Left colon (tissue), 2 donors: Measurements from ENCODE around the gene PRRC2C. TPM values are rescaled to one million over a fixed set of nuclear protein-coding genes. Genes with fewer than 3 reads are reported as not detected.
"Not testable (repeated sequence)": the region's sequence is repeated elsewhere in the genome, so short reads cannot be mapped to it uniquely, and the experiment has no call there.

ENCODE experiments used
- ATAC-seq: fragments of 200-7000 bp; cut with Tn5 transposase; one replicate; pipeline ENCODE4 v1.9.1; 2020; ENCODE audit warnings: mild to moderate bottlenecking, moderate library complexity
- DNase-seq, 2 donors: peaks; one replicate each; pipeline ENCODE4 v3.0.0-alpha.2; 2020
- intact Hi-C, 2 donors: fragments of 100-400 bp; cut with DNase I in 1 of 2; cut with micrococcal nuclease in 1 of 2; formaldehyde crosslinking; loops; one replicate each; pipeline versions ENCODE4 v1.11.2 to v1.14.0; 2022; cut with DNase I, micrococcal nuclease
- total RNA-seq, 2 donors: library from RNA; stranded (reverse); fragmentation: NEBNext Ultra II Directional; extraction: Animal tissue kit (Norgen Biotek cat#: 25700); gene quantifications; one replicate each; pipeline ENCODE4 v1.2.1, GENCODE V29; 2021
- donor health status: DM: no; HTN: no; CAD: no.
- donor health status: DM: yes; HTN: yes; CAD: no.

PRRC2C gene
- total RNA-seq, 2 donors from 2014 or later = 122 to 144 TPM

GRCh38 chr1:171488190-171488929 lies 3.0 kb downstream of the PRRC2C start:
- intact Hi-C loops = no loop called here
- no peak for ATAC-seq
- DNase-seq = no peak

GRCh38 chr1:171494076-171494475 lies 8.7 kb downstream of the PRRC2C start:
- ATAC-seq (no peak), DNase-seq (no peak)
- intact Hi-C loops = loop anchor here in 1 of 2 donors (10.0 kb wide), 1 partner anchor 61 kb away; no protein-coding TSS in a partner anchor

- ATAC-seq (no peak), DNase-seq (no peak)
- intact Hi-C loops = loop anchor here in 1 of 2 donors (10.0 kb wide), 1 partner anchor 59 kb away; no protein-coding TSS in a partner anchor
Measured at GRCh38 chr1:171495444-171495843, 10.1 kb downstream of the PRRC2C start.

- intact Hi-C loops = no loop called here
- no peak for ATAC-seq
- no peak for DNase-seq
Measured at GRCh38 chr1:171500304-171500703, 15.0 kb downstream of the PRRC2C start.

GRCh38 chr1:171500803-171501202 lies 15.5 kb downstream of the PRRC2C start:
- intact Hi-C loops = no loop called here
- ATAC-seq (no peak), DNase-seq (no peak)

GRCh38 chr1:171501305-171502024 lies 16.1 kb downstream of the PRRC2C start:
- intact Hi-C loops = no loop called here
- ATAC-seq (no peak), DNase-seq (no peak)

- ATAC-seq (no peak), DNase-seq (no peak)
- intact Hi-C loops = no loop called here
Measured at GRCh38 chr1:171506525-171507304, 21.4 kb downstream of the PRRC2C start.

GRCh38 chr1:171507435-171507834 lies 22.1 kb downstream of the PRRC2C start:
- intact Hi-C loops = no loop called here
- DNase-seq = no peak
- no peak for ATAC-seq

GRCh38 chr1:171509191-171509590 lies 23.9 kb downstream of the PRRC2C start:
- intact Hi-C loops = no loop called here
- no peak for DNase-seq
- no peak for ATAC-seq

GRCh38 chr1:171513743-171514142 lies 28.4 kb downstream of the PRRC2C start:
- DNase-seq = no peak
- intact Hi-C loops = no loop called here
- ATAC-seq = no peak

GRCh38 chr1:171515299-171515698 lies 30.0 kb downstream of the PRRC2C start:
- DNase-seq (no peak), ATAC-seq (no peak)
- intact Hi-C loops = no loop called here

- no peak for DNase-seq
- no peak for ATAC-seq
- intact Hi-C loops = no loop called here
Measured at GRCh38 chr1:171515741-171516140, 30.4 kb downstream of the PRRC2C start.

- intact Hi-C loops = no loop called here
- DNase-seq = no peak
Measured at GRCh38 chr1:171521567-171521966, 36.2 kb downstream of the PRRC2C start.

GRCh38 chr1:171530676-171531075 lies 45.3 kb downstream of the PRRC2C start:
- intact Hi-C loops = loop anchor here in 1 of 2 donors (10.0 kb wide), 1 partner anchor 54 kb away; no protein-coding TSS in a partner anchor
- no peak for ATAC-seq
- DNase-seq = no peak

More at GRCh38 chr1:171521567-171521966, 36.2 kb downstream of the PRRC2C start:
- ATAC-seq = no peak

- ATAC-seq (no peak), DNase-seq (no peak)
- intact Hi-C loops = loop anchor here in 1 of 2 donors (10.0 kb wide), 1 partner anchor 52 kb away; no protein-coding TSS in a partner anchor
Measured at GRCh38 chr1:171532520-171532919, 47.2 kb downstream of the PRRC2C start.

- DNase-seq = no peak
- no peak for ATAC-seq
- intact Hi-C loops = no loop called here
Measured at GRCh38 chr1:171545523-171545922, 60.2 kb downstream of the PRRC2C start.

- ATAC-seq (no peak), DNase-seq (no peak)
- intact Hi-C loops = loop anchor here in 1 of 2 donors (10.0 kb wide), 1 partner anchor 55 kb away; no protein-coding TSS in a partner anchor
Measured at GRCh38 chr1:171550050-171550449, 64.7 kb downstream of the PRRC2C start.

- DNase-seq, ATAC-seq: not testable (repeated sequence)
- intact Hi-C loops = loop anchor here in 1 of 2 donors (10.0 kb wide), 1 partner anchor 56 kb away; no protein-coding TSS in a partner anchor
Measured at GRCh38 chr1:171550598-171551100, 65.3 kb downstream of the PRRC2C start.

GRCh38 chr1:171553960-171554359 lies 68.6 kb downstream of the PRRC2C start:
- ATAC-seq, DNase-seq: not testable (repeated sequence)
- intact Hi-C loops = loop anchor here in 1 of 2 donors (10.0 kb wide), 1 partner anchor 59 kb away; no protein-coding TSS in a partner anchor
